K562 (cell line): Measurements from ENCODE around the gene MFAP5.

ENCODE experiments used
- CHAMP1 ChIP-seq: fragments of 450-650 bp; IDR thresholded peaks from 2 replicates; pipeline ENCODE4 v1.6.1; 2016; ENCODE audit warnings: mild to moderate bottlenecking
- CTCF ChIP-seq, 3 experiments: IDR thresholded peaks in 2 of 3; conservative IDR thresholded peaks in 1 of 3; 2 replicates each; pipeline ENCODE4 v1.5.1; 2011 to 2012; ENCODE audit warnings: low read length in 3 of 3, mild to moderate bottlenecking in 3 of 3, control low read depth in 2 of 3, improper control_type of control experiment in 1 of 3, inconsistent platforms in 1 of 3, low read depth in 1 of 3, mixed read lengths in 1 of 3, moderate library complexity in 1 of 3; ENCODE audit not compliant: insufficient read depth in 2 of 3
- EP300 ChIP-seq: IDR thresholded peaks from 2 replicates; pipeline ENCODE4 v1.6.1; 2012; ENCODE audit warnings: low read length, improper control_type of control experiment
- ESRRB ChIP-seq: fragments of 250-450 bp; sonication (Bioruptor Pico); IDR thresholded peaks from 2 replicates; pipeline ENCODE4 v1.5.0; 2020; ENCODE audit warnings: mild to moderate bottlenecking, moderate library complexity, borderline replicate concordance
- FOXO4 ChIP-seq: fragments of 450-650 bp; formaldehyde crosslinking; IDR thresholded peaks from 2 replicates; pipeline ENCODE4 v1.4.0; 2020; ENCODE audit warnings: mild to moderate bottlenecking, moderate library complexity
- FOXP1 ChIP-seq: sonication (generic); formaldehyde crosslinking; IDR thresholded peaks from 2 replicates; pipeline ENCODE4 v1.8.0; 2022; ENCODE audit warnings: mild to moderate bottlenecking, missing genetic modification reagents
- GABPA ChIP-seq: fragments of 200-800 bp; sonication (Bioruptor generic); conservative IDR thresholded peaks from 2 replicates; pipeline ENCODE4 v1.6.1; 2016; ENCODE audit warnings: low read depth, missing genetic modification characterization, missing compliant biosample characterization
- NELFE ChIP-seq: IDR thresholded peaks from 2 replicates; pipeline ENCODE4 v1.6.1; 2011; ENCODE audit warnings: mild to moderate bottlenecking; ENCODE audit not compliant: insufficient read depth, insufficient read length
- PHF8 ChIP-seq: fragments of 200-600 bp; sonication (generic); IDR thresholded peaks from 2 replicates; pipeline ENCODE4 v1.6.1; 2012; ENCODE audit warnings: mixed run types, mild to moderate bottlenecking, inconsistent platforms, low read length, moderate library complexity, borderline replicate concordance
- POLR2AphosphoS5 ChIP-seq: IDR thresholded peaks from 2 replicates; pipeline ENCODE4 v1.6.1; 2011; ENCODE audit warnings: mild to moderate bottlenecking, low read depth, low read length, moderate library complexity; ENCODE audit not compliant: control insufficient read depth, insufficient read depth
- SNAPC5 ChIP-seq: fragments of 250-450 bp; sonication (Bioruptor Pico); IDR thresholded peaks from 2 replicates; pipeline ENCODE4 v1.8.0; 2021; ENCODE audit warnings: moderate library complexity, mild to moderate bottlenecking, inconsistent platforms
- SP1 ChIP-seq: sonication (generic); formaldehyde crosslinking; IDR thresholded peaks from 2 replicates; pipeline ENCODE4 v1.8.1; 2022; ENCODE audit warnings: mild to moderate bottlenecking, missing genetic modification reagents
- ZNF121 ChIP-seq: sonication (generic); formaldehyde crosslinking; conservative IDR thresholded peaks from 2 replicates; pipeline ENCODE4 v1.8.0; 2022; ENCODE audit warnings: missing genetic modification reagents

- TF ChIP-seq ZNF121 = no peak
- no peak for TF ChIP-seq CTCF (IDR thresholded peaks at IDR 0.05 in 2 of 3, conservative IDR thresholded peaks at IDR 0.05 in 1 of 3; ENCODE audit: insufficient read depth in 2 of 3, low read depth in 1 of 3, low read length in 3 of 3)
- TF ChIP-seq SP1 (CRISPR knock-in tag) = no peak
- no peak for TF ChIP-seq NELFE
- TF ChIP-seq FOXO4 (CRISPR knock-in tag) = no peak
- no peak for TF ChIP-seq POLR2AphosphoS5
- no peak for TF ChIP-seq SNAPC5
- TF ChIP-seq ESRRB = no peak
- no peak for TF ChIP-seq GABPA (tag)
- no peak for TF ChIP-seq EP300
- no peak for TF ChIP-seq FOXP1 (CRISPR knock-in tag)
- no peak for TF ChIP-seq CHAMP1
- TF ChIP-seq PHF8 = no peak
Observed at GRCh38 chr12:8644345-8645248, 18.0 kb downstream of the MFAP5 start.
